ENCODE results near the gene KCNAB1.

Gene KCNAB1

GRCh38 chr3:156305672-156306071, 185.3 kb downstream of the KCNAB1 start:
- Histone ChIP-seq H3K27me3 (ENCODE audit: insufficient read depth, insufficient read length) (no peaks in the 10 kb centered on the region), H3K9ac (ENCODE audit: insufficient read length, low read depth) (no peak overlapping the region), H3K4me1 (ENCODE audit: insufficient read depth, insufficient read length) (no peaks in the 10 kb centered on the region), H3K36me3 (ENCODE audit: insufficient read depth, insufficient read length, low read length) (no peaks in the 10 kb centered on the region), H3K9me3 (ENCODE audit: insufficient read depth, low read length) (no peaks in the 10 kb centered on the region), H3K4me3 (ENCODE audit: insufficient read length, low read depth) (no peak overlapping the region)
- no peak for DNase-seq (ENCODE audit: low read depth, low spot score)
- TF ChIP-seq ZNF274 (IDR thresholded peaks at IDR 0.05; ENCODE audit: low read depth, low read length) = no peak
- TF ChIP-seq SUZ12 (IDR thresholded peaks at IDR 0.05; ENCODE audit: extremely low read depth, insufficient read depth, insufficient read length) = no peak
- no peak for TF ChIP-seq YY1 (IDR thresholded peaks at IDR 0.05; ENCODE audit: insufficient read depth, insufficient read length)

GRCh38 chr3:156307704-156308103, 187.3 kb downstream of the KCNAB1 start:
- Histone ChIP-seq H3K9ac (ENCODE audit: insufficient read length, low read depth) (no peak overlapping the region), H3K4me3 (ENCODE audit: insufficient read length, low read depth) (no peak overlapping the region), H3K4me1 (ENCODE audit: insufficient read depth, insufficient read length) (peaks cover 3% of the 10 kb centered on the region), H3K27me3 (ENCODE audit: insufficient read depth, insufficient read length) (no peaks in the 10 kb centered on the region), H3K9me3 (ENCODE audit: insufficient read depth, low read length) (no peaks in the 10 kb centered on the region), H3K36me3 (ENCODE audit: insufficient read depth, insufficient read length, low read length) (no peaks in the 10 kb centered on the region)
- TF ChIP-seq ZNF274 (IDR thresholded peaks at IDR 0.05; ENCODE audit: low read depth, low read length) = no peak
- DNase-seq (ENCODE audit: low read depth, low spot score) = no peak

- peaks cover 3% of the 10 kb centered on the region for H3K4me1 ChIP-seq (ENCODE audit: insufficient read depth, insufficient read length)
- H3K36me3 ChIP-seq (ENCODE audit: insufficient read depth, insufficient read length, low read length) = no peaks in the 10 kb centered on the region
- no peak overlapping the region for H3K9ac ChIP-seq (ENCODE audit: insufficient read length, low read depth)
- H3K9me3 ChIP-seq (ENCODE audit: insufficient read depth, low read length) = no peaks in the 10 kb centered on the region
- H3K4me3 ChIP-seq (ENCODE audit: insufficient read length, low read depth) = no peak overlapping the region
- TF ChIP-seq YY1 (IDR thresholded peaks at IDR 0.05; ENCODE audit: insufficient read depth, insufficient read length) (no peak), SUZ12 (IDR thresholded peaks at IDR 0.05; ENCODE audit: extremely low read depth, insufficient read depth, insufficient read length) (no peak), ZNF274 (IDR thresholded peaks at IDR 0.05; ENCODE audit: low read depth, low read length) (no peak)
- no peaks in the 10 kb centered on the region for H3K27me3 ChIP-seq (ENCODE audit: insufficient read depth, insufficient read length)
- DNase-seq (ENCODE audit: low read depth, low spot score) = no peak
These were observed 191.1 kb downstream of the KCNAB1 start for GRCh38 chr3:156311431-156311830.

- DNase-seq (ENCODE audit: low read depth, low spot score) = no peak
- Histone ChIP-seq H3K9me3 (ENCODE audit: insufficient read depth, low read length) (no peaks in the 10 kb centered on the region), H3K36me3 (ENCODE audit: insufficient read depth, insufficient read length, low read length) (no peaks in the 10 kb centered on the region), H3K4me3 (ENCODE audit: insufficient read length, low read depth) (no peak overlapping the region), H3K27me3 (ENCODE audit: insufficient read depth, insufficient read length) (no peaks in the 10 kb centered on the region), H3K4me1 (ENCODE audit: insufficient read depth, insufficient read length) (peaks cover 3% of the 10 kb centered on the region), H3K9ac (ENCODE audit: insufficient read length, low read depth) (no peak overlapping the region)
- TF ChIP-seq SUZ12 (IDR thresholded peaks at IDR 0.05; ENCODE audit: extremely low read depth, insufficient read depth, insufficient read length) (no peak), ZNF274 (IDR thresholded peaks at IDR 0.05; ENCODE audit: low read depth, low read length) (no peak), YY1 (IDR thresholded peaks at IDR 0.05; ENCODE audit: insufficient read depth, insufficient read length) (no peak)
These were observed 191.6 kb downstream of the KCNAB1 start for GRCh38 chr3:156311930-156312329.

- Histone ChIP-seq H3K9me3 (ENCODE audit: insufficient read depth, low read length) (no peaks in the 10 kb centered on the region), H3K27me3 (ENCODE audit: insufficient read depth, insufficient read length) (no peaks in the 10 kb centered on the region), H3K4me3 (ENCODE audit: insufficient read length, low read depth) (no peak overlapping the region), H3K9ac (ENCODE audit: insufficient read length, low read depth) (no peak overlapping the region), H3K36me3 (ENCODE audit: insufficient read depth, insufficient read length, low read length) (no peaks in the 10 kb centered on the region), H3K4me1 (ENCODE audit: insufficient read depth, insufficient read length) (peaks cover 3% of the 10 kb centered on the region)
- no peak for DNase-seq (ENCODE audit: low read depth, low spot score)
- no peak for TF ChIP-seq SUZ12 (IDR thresholded peaks at IDR 0.05; ENCODE audit: extremely low read depth, insufficient read depth, insufficient read length)
- TF ChIP-seq ZNF274 (IDR thresholded peaks at IDR 0.05; ENCODE audit: low read depth, low read length) = no peak
- no peak for TF ChIP-seq YY1 (IDR thresholded peaks at IDR 0.05; ENCODE audit: insufficient read depth, insufficient read length)
These were observed 195.7 kb downstream of the KCNAB1 start for GRCh38 chr3:156316076-156316475.

- H3K27me3 ChIP-seq (ENCODE audit: insufficient read depth, insufficient read length) = no peaks in the 10 kb centered on the region
- H3K4me3 ChIP-seq (ENCODE audit: insufficient read length, low read depth) = no peak overlapping the region
- H3K9ac ChIP-seq (ENCODE audit: insufficient read length, low read depth) = no peak overlapping the region
- H3K4me1 ChIP-seq (ENCODE audit: insufficient read depth, insufficient read length) = no peaks in the 10 kb centered on the region
- no peak for DNase-seq (ENCODE audit: low read depth, low spot score)
- no peak for TF ChIP-seq YY1 (IDR thresholded peaks at IDR 0.05; ENCODE audit: insufficient read depth, insufficient read length)
- TF ChIP-seq ZNF274 (IDR thresholded peaks at IDR 0.05; ENCODE audit: low read depth, low read length) = no peak
- no peak for TF ChIP-seq SUZ12 (IDR thresholded peaks at IDR 0.05; ENCODE audit: extremely low read depth, insufficient read depth, insufficient read length)
- no peaks in the 10 kb centered on the region for H3K36me3 ChIP-seq (ENCODE audit: insufficient read depth, insufficient read length, low read length)
- H3K9me3 ChIP-seq (ENCODE audit: insufficient read depth, low read length) = no peaks in the 10 kb centered on the region
These were observed 197.2 kb downstream of the KCNAB1 start for GRCh38 chr3:156317462-156318074.

GRCh38 chr3:156321945-156322344, 201.6 kb downstream of the KCNAB1 start:
- no peaks in the 10 kb centered on the region for H3K9me3 ChIP-seq (ENCODE audit: insufficient read depth, low read length)
- DNase-seq (ENCODE audit: low read depth, low spot score) = no peak
- H3K4me3 ChIP-seq (ENCODE audit: insufficient read length, low read depth) = no peak overlapping the region
- no peaks in the 10 kb centered on the region for H3K27me3 ChIP-seq (ENCODE audit: insufficient read depth, insufficient read length)
- H3K9ac ChIP-seq (ENCODE audit: insufficient read length, low read depth) = no peak overlapping the region
- no peaks in the 10 kb centered on the region for H3K4me1 ChIP-seq (ENCODE audit: insufficient read depth, insufficient read length)
- TF ChIP-seq ZNF274 (IDR thresholded peaks at IDR 0.05; ENCODE audit: low read depth, low read length) (no peak), SUZ12 (IDR thresholded peaks at IDR 0.05; ENCODE audit: extremely low read depth, insufficient read depth, insufficient read length) (no peak), YY1 (IDR thresholded peaks at IDR 0.05; ENCODE audit: insufficient read depth, insufficient read length) (no peak)
- no peaks in the 10 kb centered on the region for H3K36me3 ChIP-seq (ENCODE audit: insufficient read depth, insufficient read length, low read length)

All from NT2/D1 (cell line).